Endothelial cell of umbilical vein (primary cell): ENCODE results near the gene LRCH1. TPM values are rescaled to one million over a fixed set of nuclear protein-coding genes. Genes with fewer than 3 reads are reported as not detected.
A peak's percentile ranks its signal among the peaks of the same experiment; 100 is the strongest.

Source experiments
- BruUV-seq: library from RNA; stranded (reverse); fragments of 400-500 nt; replicated peaks from 2 replicates; lab custom pipeline; 2021; lab: Mats Ljungman, UMichigan
- CTCF ChIA-PET: fragments of 300-600, 350-600 bp; sonication (Branson Sonifier 250); formaldehyde crosslinking; loops from one replicate; lab custom pipeline; 2021; ENCODE audit warnings: antibody characterized with exemption, inconsistent platforms; lab: Charles Lee
- POLR2A ChIA-PET: fragments of 300-600, 350-600 bp; sonication (Branson Sonifier 250); formaldehyde crosslinking; loops from one replicate; lab custom pipeline; 2021; ENCODE audit warnings: antibody characterized with exemption, inconsistent platforms; lab: Charles Lee
- DNase-seq: peaks from one replicate; pipeline ENCODE4 v3.0.0-alpha.2; 2011; ENCODE audit warnings: low read depth, low spot score
- FAIRE-seq: peaks from 2 replicates; lab custom pipeline; 2011; peaks lifted over from hg19 to GRCh38; lab: Jason Lieb, UNC
- H2AFZ ChIP-seq: 2 replicates; pipeline ENCODE4 v1.6.0; 2012; ENCODE audit warnings: low read depth, low read length, control low read depth, inconsistent platforms
- H3K27ac ChIP-seq: 2 replicates; pipeline ENCODE4 v1.5.1; 2011; ENCODE audit warnings: low read depth, mild to moderate bottlenecking, control low read depth, low read length, moderate library complexity; ENCODE audit not compliant: insufficient read depth
- H3K27me3 ChIP-seq, 2 experiments: 2 replicates each; pipeline versions ENCODE4 v1.6.0 to v1.6.1; 2011; ENCODE audit warnings: low read length in 2 of 2, mixed read lengths in 1 of 2; ENCODE audit not compliant: control insufficient read depth in 2 of 2, insufficient read depth in 2 of 2
- H3K36me3 ChIP-seq, 2 experiments: 2 replicates in 1 of 2; 3 replicates in 1 of 2; pipeline ENCODE4 v1.5.1; 2011; ENCODE audit warnings: low read length in 2 of 2, mild to moderate bottlenecking in 1 of 2, moderate library complexity in 1 of 2; ENCODE audit not compliant: control insufficient read depth in 2 of 2, insufficient read depth in 2 of 2; ENCODE audit errors: extremely low read depth in 1 of 2
- H3K4me1 ChIP-seq: 3 replicates; pipeline ENCODE4 v1.5.1; 2011; ENCODE audit warnings: mild to moderate bottlenecking, low read length; ENCODE audit not compliant: control insufficient read depth, insufficient read depth; ENCODE audit errors: extremely low read depth
- H3K4me2 ChIP-seq: 2 replicates; pipeline ENCODE4 v1.6.1; 2011; ENCODE audit warnings: low read length, control low read depth, mixed read lengths; ENCODE audit not compliant: insufficient read depth
- H3K4me3 ChIP-seq, 3 experiments: fragments of 200-600 bp in 1 of 3; sonication (generic), shearing (Covaris generic) in 1 of 3; replicated peaks in 1 of 3; 2 replicates each; pipeline ENCODE4 v1.5.1; 2011 to 2016; ENCODE audit warnings: control low read depth in 3 of 3, low read length in 3 of 3, mild to moderate bottlenecking in 2 of 3, inconsistent platforms in 1 of 3, low read depth in 1 of 3, moderate library complexity in 1 of 3; ENCODE audit not compliant: insufficient read depth in 1 of 3
- H3K79me2 ChIP-seq: 2 replicates; pipeline ENCODE4 v1.6.0; 2012; ENCODE audit warnings: low read length, inconsistent platforms; ENCODE audit not compliant: control insufficient read depth, insufficient read depth
- H3K9ac ChIP-seq: replicated peaks from 2 replicates; pipeline ENCODE3; 2011; ENCODE audit warnings: low read length, control low read depth; ENCODE audit not compliant: insufficient read depth; ENCODE audit errors: extremely low read depth
- H3K9me1 ChIP-seq: replicated peaks from 3 replicates; pipeline ENCODE4 v1.6.0; 2011; ENCODE audit warnings: mild to moderate bottlenecking, low read length; ENCODE audit not compliant: control insufficient read depth, insufficient read depth; ENCODE audit errors: extremely low read depth
- H3K9me3 ChIP-seq: replicated peaks from 2 replicates; pipeline ENCODE4 v1.5.1; 2012; ENCODE audit warnings: low read length, inconsistent platforms; ENCODE audit not compliant: control insufficient read depth, insufficient read depth
- H4K20me1 ChIP-seq: replicated peaks from 2 replicates; pipeline ENCODE3; 2011; ENCODE audit warnings: mild to moderate bottlenecking, low read length; ENCODE audit not compliant: control insufficient read depth, insufficient read depth; ENCODE audit errors: extremely low read depth
- CTCF ChIP-seq, 2 donors: IDR thresholded peaks; 1 replicate in 1 of 2; 2 replicates in 1 of 2; pipeline ENCODE4 v1.5.1; 2011; ENCODE audit warnings: low read length in 2 of 2, mild to moderate bottlenecking in 2 of 2, moderate library complexity in 2 of 2, control low read depth in 1 of 2, inconsistent platforms in 1 of 2, low read depth in 1 of 2; ENCODE audit not compliant: insufficient read depth in 1 of 2; ENCODE audit errors: extremely low read depth in 1 of 2
- EZH2 ChIP-seq: IDR thresholded peaks from 2 replicates; pipeline ENCODE4 v1.6.1; 2012; ENCODE audit warnings: borderline replicate concordance, low read depth, mild to moderate bottlenecking, moderate library complexity, low read length, inconsistent platforms; ENCODE audit not compliant: severe bottlenecking
- FOS ChIP-seq: IDR thresholded peaks from 2 replicates; pipeline ENCODE4 v1.6.1; 2011; ENCODE audit warnings: mild to moderate bottlenecking, low read length, moderate library complexity, borderline replicate concordance; ENCODE audit not compliant: insufficient read depth
- GATA2 ChIP-seq: IDR thresholded peaks from 2 replicates; pipeline ENCODE4 v1.7.0; 2011; ENCODE audit warnings: low read depth, mild to moderate bottlenecking, moderate library complexity, mixed read lengths, low read length; ENCODE audit not compliant: insufficient read length, insufficient read depth
- JUN ChIP-seq: IDR thresholded peaks from 2 replicates; pipeline ENCODE4 v1.6.1; 2011; ENCODE audit warnings: borderline replicate concordance, low read depth; ENCODE audit not compliant: insufficient read length, insufficient read depth
- MYC ChIP-seq: IDR thresholded peaks from one replicate; pipeline ENCODE4 v1.6.1; 2011; ENCODE audit warnings: mild to moderate bottlenecking, low read depth, low read length
- POLR2A ChIP-seq: IDR thresholded peaks from 2 replicates; pipeline ENCODE4 v1.6.1; 2012; ENCODE audit warnings: low read depth, mild to moderate bottlenecking, control low read depth, low read length
- POLR2AphosphoS5 ChIP-seq: IDR thresholded peaks from 2 replicates; pipeline ENCODE4 v1.6.1; 2012; ENCODE audit warnings: low read depth, mild to moderate bottlenecking, control low read depth, low read length, moderate library complexity; ENCODE audit not compliant: insufficient read depth
- dilution Hi-C: fragments of 300-500 bp; cut with MboI; formaldehyde crosslinking; loops from one replicate; pipeline ENCODE4 v1.15.0; 2019; ENCODE audit warnings: low sequenced_read_pairs; ENCODE audit not compliant: extremely low pct_ligation_motif_present
- intact Hi-C: fragments of 100-400 bp; cut with micrococcal nuclease; formaldehyde crosslinking; loops from one replicate; pipeline ENCODE4 v1.10.0; 2022
- polyA plus RNA-seq, 4 experiments: library from polyadenylated mRNA; depleted of rRNA in 3 of 4; stranded (reverse) in 3 of 4; unstranded in 1 of 4; fragments of >200 nt; gene quantifications; 2 replicates each; pipeline versions ENCODE4 v1.2.1 to v1.2.3, GENCODE V29; 2011 to 2012; ENCODE audit warnings: missing spikeins in 1 of 4
- total RNA-seq: library from RNA; stranded (reverse); gene quantifications from 2 replicates; pipeline ENCODE4 v1.2.3, GENCODE V29; 2021
- TF ChIP-seq, protein P1 (sequence below): IDR thresholded peaks from 2 replicates; pipeline ENCODE4 v1.6.1; 2011; ENCODE audit not compliant: insufficient read depth, insufficient read length

LRCH1 gene
- total and polyA plus RNA-seq, 2 donors (not counting 3 experiments of a cell fraction or from before 2014, with no cell fraction given), result 5.4 to 16.5 TPM

DNA sequence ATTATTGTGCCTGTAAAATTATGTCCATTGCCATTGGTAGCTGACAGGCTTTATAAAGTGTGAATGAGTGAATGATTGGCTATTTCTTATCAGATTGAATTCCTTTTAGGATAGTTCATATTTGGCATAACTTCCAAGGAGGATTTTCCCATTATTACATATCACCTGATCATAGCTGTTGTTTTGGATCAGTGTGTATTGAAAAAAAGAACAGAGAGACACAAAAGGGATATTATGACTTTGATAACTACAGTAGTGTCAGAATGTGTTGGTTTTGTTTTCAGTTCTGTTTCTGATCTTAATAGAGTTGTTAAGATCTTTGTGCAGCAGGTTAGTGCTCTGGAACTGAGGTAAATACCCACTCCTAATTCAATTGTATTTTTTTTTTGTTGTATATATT lies 103.8 kb downstream of the LRCH1 start:
- H4K20me1 ChIP-seq, result no peaks in the 10 kb centered on the region

DNA sequence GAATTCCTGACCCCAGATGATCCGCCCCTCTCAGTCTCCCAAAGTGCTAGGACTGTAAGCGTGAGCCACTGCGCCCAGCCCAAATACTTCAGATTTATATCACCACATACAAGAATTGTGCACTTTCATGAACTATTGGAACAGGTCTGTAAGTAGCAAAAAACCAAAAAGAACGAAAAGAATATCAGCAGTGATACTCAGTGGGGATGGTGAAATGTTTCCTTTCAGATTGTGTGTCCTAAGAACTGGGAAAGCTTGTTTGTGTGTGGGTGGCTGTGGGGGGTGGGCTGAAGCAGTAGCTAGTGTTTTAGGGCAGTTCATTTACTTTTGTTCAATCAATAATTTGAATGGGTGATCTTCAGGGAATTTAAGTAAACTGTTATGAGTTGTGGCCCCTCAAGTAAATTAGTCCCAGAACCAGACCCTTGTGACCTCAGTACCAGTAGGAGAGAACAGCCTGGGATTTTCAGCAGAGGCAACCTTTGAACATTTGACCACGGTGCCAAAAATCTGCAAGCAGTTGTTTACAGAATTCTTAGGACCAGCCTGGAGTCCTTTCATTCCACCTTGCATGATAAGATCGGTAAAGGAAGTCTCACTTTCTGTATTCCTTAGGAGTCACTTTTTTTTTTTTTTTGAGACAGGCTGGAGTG lies 106.6 kb downstream of the LRCH1 start:
- dilution Hi-C loops (no loop called here), intact Hi-C loops (no loop called here)
- TF ChIP-seq FOS (no peak), JUN (no peak), MYC (no peak), CTCF (IDR thresholded peaks at IDR 0.05; ENCODE audit: extremely low read depth in 1 of 2, insufficient read depth in 1 of 2, low read depth in 1 of 2, low read length in 2 of 2) (no peak), POLR2AphosphoS5 (no peak), EZH2 (no peak), POLR2A (no peak), GATA2 (no peak)
- TF ChIP-seq, protein P1, sequence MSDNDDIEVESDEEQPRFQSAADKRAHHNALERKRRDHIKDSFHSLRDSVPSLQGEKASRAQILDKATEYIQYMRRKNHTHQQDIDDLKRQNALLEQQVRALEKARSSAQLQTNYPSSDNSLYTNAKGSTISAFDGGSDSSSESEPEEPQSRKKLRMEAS, result no peak
- Histone ChIP-seq H3K4me3 (no peak overlapping the region), H3K4me2 (no peak overlapping the region), H3K4me1 (peaks cover 46% of the 10 kb centered on the region), H3K27ac (no peak overlapping the region), H3K9me1 (no peaks in the 10 kb centered on the region), H4K20me1 (no peaks in the 10 kb centered on the region), H3K9me3 (no peaks in the 10 kb centered on the region), H3K79me2 (peaks cover 17% of the 10 kb centered on the region), H2AFZ (no peak overlapping the region), H3K27me3 (no peaks in the 10 kb centered on the region), H3K9ac (no peak overlapping the region), H3K36me3 (no peaks in the 10 kb centered on the region)
- ChIA-PET POLR2A (no interaction called here), CTCF (no interaction called here)
- no peak for FAIRE-seq
- DNase-seq, result no peak
- no TSS peak for BruUV-seq

More for the DNA sequence above, 103.8 kb downstream of the LRCH1 start:
- ChIA-PET POLR2A (no interaction called here), CTCF (interaction anchor here (1.0 to 1.2 kb wide), 2 partner anchors 15 kb away, joined by 3 read pairs; no protein-coding TSS in a partner anchor)
- Histone ChIP-seq H3K4me3 (no peak overlapping the region), H3K79me2 (peaks cover 14% of the 10 kb centered on the region), H3K4me1 (peaks cover 35% of the 10 kb centered on the region), H3K4me2 (peak overlapping the region; percentile 95), H3K27me3 (no peaks in the 10 kb centered on the region), H3K36me3 (no peaks in the 10 kb centered on the region), H3K9ac (no peak overlapping the region), H3K27ac (no peak overlapping the region), H2AFZ (no peak overlapping the region), H3K9me3 (no peaks in the 10 kb centered on the region), H3K9me1 (no peaks in the 10 kb centered on the region)
- no peak for FAIRE-seq
- no TSS peak for BruUV-seq
- peak; percentile 55 for DNase-seq
- dilution Hi-C loops (no loop called here), intact Hi-C loops (no loop called here)
- peak; percentile 69 for TF ChIP-seq JUN
- TF ChIP-seq EZH2, result no peak
- TF ChIP-seq MYC, result no peak
